Panc1 (cell line): ENCODE results near the gene TANC1. TPM values are rescaled to one million over a fixed set of nuclear protein-coding genes. Genes with fewer than 3 reads are reported as not detected.

Experiments used
- ATAC-seq: fragments of 200-7000 bp; cut with Tn5 transposase; 2 replicates; pipeline ENCODE4 v1.9.1; 2020; ENCODE audit warnings: mild to moderate bottlenecking, moderate library complexity
- BruUV-seq: library from RNA; stranded (reverse); fragments of 400-500 nt; replicated peaks from 2 replicates; lab custom pipeline; 2021; lab: Mats Ljungman, UMichigan
- CTCF ChIA-PET: fragments of 300-600 bp; sonication (Branson Sonifier 250); formaldehyde crosslinking; loops from one replicate; lab custom pipeline; 2022; ENCODE audit warnings: antibody characterized with exemption; lab: Charles Lee
- POLR2A ChIA-PET: fragments of 300-600 bp; sonication (Branson Sonifier 250); formaldehyde crosslinking; loops from one replicate; lab custom pipeline; 2022; ENCODE audit warnings: antibody characterized with exemption; lab: Charles Lee
- DNase-seq: peaks from one replicate; pipeline ENCODE4 v3.0.0-alpha.2; 2010; ENCODE audit warnings: low read depth, low spot score
- H3K27ac ChIP-seq: 2 replicates; pipeline ENCODE4 v1.5.1; 2011; ENCODE audit warnings: mild to moderate bottlenecking, low read length, inconsistent platforms
- H3K27me3 ChIP-seq: fragments of 200-500 bp; sonication (Bioruptor generic); 2 replicates; pipeline ENCODE4 v1.6.0; 2014; ENCODE audit warnings: low read length, inconsistent platforms; ENCODE audit not compliant: control insufficient read depth, insufficient read depth
- H3K36me3 ChIP-seq: fragments of 200-500 bp; sonication (Bioruptor generic); 2 replicates; pipeline ENCODE4 v1.5.1; 2014; ENCODE audit warnings: inconsistent platforms, mild to moderate bottlenecking, low read length, moderate library complexity; ENCODE audit not compliant: control insufficient read depth, insufficient read depth
- H3K4me1 ChIP-seq: 2 replicates; pipeline ENCODE4 v1.5.1; 2011; ENCODE audit warnings: inconsistent platforms, mild to moderate bottlenecking, low read length, moderate library complexity; ENCODE audit not compliant: control insufficient read depth, insufficient read depth
- H3K4me3 ChIP-seq, 2 experiments: 2 replicates each; pipeline ENCODE4 v1.5.1; 2011 to 2012; ENCODE audit warnings: low read depth in 2 of 2, low read length in 2 of 2, mild to moderate bottlenecking in 2 of 2, inconsistent platforms in 1 of 2, moderate library complexity in 1 of 2
- H3K9me3 ChIP-seq: fragments of 200-500 bp; sonication (Bioruptor generic); 2 replicates; pipeline ENCODE4 v1.5.1; 2014; ENCODE audit warnings: low read depth, mild to moderate bottlenecking, inconsistent platforms, low read length, moderate library complexity; ENCODE audit not compliant: control insufficient read depth, insufficient read depth
- CTCF ChIP-seq: fragments of 450-650 bp; IDR thresholded peaks from 2 replicates; pipeline ENCODE4 v1.5.1; 2017; ENCODE audit warnings: mild to moderate bottlenecking
- POLR2AphosphoS5 ChIP-seq: IDR thresholded peaks from 2 replicates; pipeline ENCODE4 v1.6.1; 2012; ENCODE audit warnings: mild to moderate bottlenecking, low read depth, low read length, moderate library complexity
- REST ChIP-seq, 2 experiments: IDR thresholded peaks; 2 replicates each; pipeline ENCODE4 v1.6.1; 2011 to 2012; ENCODE audit warnings: low read depth in 2 of 2, control low read depth in 1 of 2, low read length in 1 of 2, mild to moderate bottlenecking in 1 of 2, moderate library complexity in 1 of 2; ENCODE audit not compliant: insufficient read depth in 1 of 2
- SIN3A ChIP-seq: IDR thresholded peaks from 2 replicates; pipeline ENCODE4 v1.6.1; 2012; ENCODE audit warnings: low read depth, mild to moderate bottlenecking, low read length, moderate library complexity, borderline replicate concordance; ENCODE audit not compliant: insufficient read depth
- TCF7L2 ChIP-seq: IDR thresholded peaks from 2 replicates; pipeline ENCODE4 v1.6.1; 2011; ENCODE audit warnings: mild to moderate bottlenecking, low read depth, low read length, inconsistent platforms
- in situ Hi-C: cut with HindIII; loops from 2 replicates; pipeline ENCODE4 v1.10.0; 2016; ENCODE audit warnings: low sequenced_read_pairs, low pct_unique_long_range_greater_than_20kb
- intact Hi-C: fragments of 100-400 bp; cut with micrococcal nuclease; formaldehyde crosslinking; loops from one replicate; pipeline ENCODE4 v1.10.0; 2022; ENCODE audit not compliant: unreplicated experiment
- total RNA-seq: library from RNA; stranded (reverse); gene quantifications from one replicate; pipeline ENCODE4 v1.2.1, GENCODE V29; 2021; ENCODE audit not compliant: unreplicated experiment

Gene TANC1
- total RNA-seq, 1 experiment from 2014 or later: 44.3 TPM

- no peak for DNase-seq
- no peak for ATAC-seq
- intact Hi-C loops: no loop called here
- Histone ChIP-seq H3K27me3 (no peaks in the 10 kb centered on the region), H3K4me1 (peaks cover 27% of the 10 kb centered on the region), H3K36me3 (no peaks in the 10 kb centered on the region), H3K9me3 (no peaks in the 10 kb centered on the region), H3K4me3 (no peak overlapping the region), H3K27ac (no peak overlapping the region)
- POLR2A ChIA-PET: no interaction called here
- no TSS peak for BruUV-seq
- CTCF ChIA-PET: no interaction called here
- TF ChIP-seq SIN3A: no peak
- TF ChIP-seq REST (IDR thresholded peaks at IDR 0.05; ENCODE audit: insufficient read depth in 1 of 2, low read depth in 2 of 2, low read length in 1 of 2): no peak
- TF ChIP-seq TCF7L2: no peak
- TF ChIP-seq POLR2AphosphoS5: no peak
- no peak for TF ChIP-seq CTCF
- in situ Hi-C loops: no loop called here
Measured at GRCh38 chr2:159000072-159000471, 31.6 kb downstream of the TANC1 start.

- ATAC-seq: no peak
- no peak overlapping the region for H3K27ac ChIP-seq
- BruUV-seq: no TSS peak
- no peak overlapping the region for H3K4me3 ChIP-seq
- no peaks in the 10 kb centered on the region for H3K27me3 ChIP-seq
- in situ Hi-C loops (no loop called here), intact Hi-C loops (no loop called here)
- no peak for DNase-seq
- no peaks in the 10 kb centered on the region for H3K9me3 ChIP-seq
- no peaks in the 10 kb centered on the region; the same call in 1 of the 2 replicates for H3K36me3 ChIP-seq
- TF ChIP-seq REST (IDR thresholded peaks at IDR 0.05; ENCODE audit: insufficient read depth in 1 of 2, low read depth in 2 of 2, low read length in 1 of 2) (no peak), SIN3A (no peak), TCF7L2 (no peak), CTCF (no peak), POLR2AphosphoS5 (no peak)
- H3K4me1 ChIP-seq: peaks cover 14% of the 10 kb centered on the region
- POLR2A ChIA-PET: no interaction called here
- CTCF ChIA-PET: no interaction called here
Measured at GRCh38 chr2:159002462-159003111, 34.1 kb downstream of the TANC1 start.
